ENCODE measurements around the gene TSPO2. TPM values are rescaled to one million over a fixed set of nuclear protein-coding genes. Genes with fewer than 3 reads are reported as not detected.

TSPO2 gene
- total and polyA plus RNA-seq, 2 of the 13 experiments (the other 11 are each of a cell fraction or from before 2014, with no cell fraction given) = 0.55 TPM; not detected in 1

GRCh38 chr6:41053041-41053440 is 10.8 kb downstream of the TSPO2 start, which contains the start of gene APOBEC2 (continued):
- no peak for TF ChIP-seq POGZ (CRISPR knock-in tag; IDR thresholded peaks at IDR 0.05)
- no peak for TF ChIP-seq KDM4B (CRISPR knock-in tag; IDR thresholded peaks at IDR 0.05)
- peak; percentile 37 for TF ChIP-seq AGO2 (optimal IDR thresholded peaks at IDR 0.05; ENCODE audit: low read depth, low read length)

DNA sequence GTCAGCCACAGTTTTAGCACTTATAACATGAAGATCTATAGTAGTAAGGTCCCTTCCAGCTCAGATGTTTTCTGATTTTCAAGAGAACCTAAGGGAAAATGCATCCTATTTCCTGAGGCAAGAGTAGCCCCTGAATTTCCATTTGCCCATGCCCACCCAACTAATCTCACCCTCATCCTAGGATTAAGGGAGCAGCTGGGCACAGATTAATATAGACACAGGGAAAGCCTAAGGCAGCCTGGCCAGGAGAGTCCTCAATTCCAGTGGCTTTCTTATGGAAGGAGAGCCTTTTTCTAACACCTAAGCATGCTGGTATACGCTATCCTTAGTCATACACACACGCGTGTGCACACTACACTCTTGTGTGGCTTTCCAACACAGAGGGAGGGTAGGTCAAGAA is 12.2 kb downstream of the TSPO2 start:
- intact Hi-C loops (cut with micrococcal nuclease; ENCODE audit: unreplicated experiment) (no loop called here), in situ Hi-C loops (cut with HindIII; ENCODE audit: extremely low pct_ligation_motif_present, low pct_unique_long_range_greater_than_20kb) (loop anchor here (10.0 kb wide), 1 partner anchor 530 kb away; no protein-coding TSS in a partner anchor)
- ChIA-PET CTCF (ENCODE audit: low intra/inter-chr PET ratio, low total read pairs) (no interaction called here), POLR2A (interaction anchor here (0.7 to 5.2 kb wide), 6 partner anchors 8 to 61 kb away, joined by 3 to 59 read pairs (median 18); partner anchors contain the start of genes NFYA, OARD1, TSPO2 and UNC5CL)
- H3K9ac ChIP-seq (ENCODE audit: insufficient read depth, low read depth, low read length) = no peak overlapping the region
- no peak overlapping the region for H3K4me3 ChIP-seq (replicated peaks in 1 of 3; ENCODE audit: insufficient read depth in 1 of 3, low read depth in 2 of 3, low read length in 3 of 3)
- H3K27ac ChIP-seq (ENCODE audit: extremely low read length, insufficient read depth, low read length) = no peak overlapping the region
- 93% methylated on average over 3 of the region's 3 CpGs for WGBS (ENCODE audit: low lambda C conversion rate)
- ATAC-seq = no peak
- no peaks in the 10 kb centered on the region for H4K20me1 ChIP-seq (ENCODE audit: insufficient read depth, low read length)
- H3K4me2 ChIP-seq (ENCODE audit: low read depth, low read length) = no peak overlapping the region
- H2AFZ ChIP-seq (ENCODE audit: low read length) = no peak overlapping the region
- H3K79me2 ChIP-seq (ENCODE audit: insufficient read depth, low read length) = no peaks in the 10 kb centered on the region
- peaks cover 0 to 3% of the 10 kb centered on the region in 2 experiments; a peak in 2 of 5 replicates for H3K36me3 ChIP-seq (replicated peaks in 1 of 2; ENCODE audit: control insufficient read depth in 1 of 2, insufficient read depth in 2 of 2, low read length in 2 of 2)
- no peaks in the 10 kb centered on the region for H3K9me3 ChIP-seq (ENCODE audit: low read length)
- H3K27me3 ChIP-seq (ENCODE audit: control insufficient read depth in 1 of 2, insufficient read depth in 2 of 2, low read length in 2 of 2) = no peaks in the 10 kb centered on the region
- H3K4me1 ChIP-seq (ENCODE audit: insufficient read depth, low read length) = peaks cover 66% of the 10 kb centered on the region
- no peak for FAIRE-seq
- no TSS peak for BruUV-seq (replicated peaks)
- no peak for DNase-seq (ENCODE audit: low spot score)
- no peak for TF ChIP-seq NR2C2 (CRISPR knock-in tag; IDR thresholded peaks at IDR 0.05; ENCODE audit: borderline replicate concordance)
- TF ChIP-seq XRCC5 (optimal IDR thresholded peaks at IDR 0.05; ENCODE audit: low read length) = no peak
- no peak for TF ChIP-seq NCOA2 (CRISPR knock-in tag; IDR thresholded peaks at IDR 0.05)
- no peak for TF ChIP-seq ZNF124 (CRISPR knock-in tag; IDR thresholded peaks at IDR 0.05)
- no peak for TF ChIP-seq ZUFSP (CRISPR knock-in tag; IDR thresholded peaks at IDR 0.05; ENCODE audit: borderline replicate concordance)
- no peak for TF ChIP-seq RBFOX2 (IDR thresholded peaks at IDR 0.05; ENCODE audit: low read depth, low read length)
- no peak for TF ChIP-seq KAT2B (IDR thresholded peaks at IDR 0.05; ENCODE audit: borderline replicate concordance, low read depth, low read length)

Measured in HepG2 (cell line).